Caco-2 (cell line): ENCODE results near the gene CDKN3. TPM values are rescaled to one million over a fixed set of nuclear protein-coding genes. Genes with fewer than 3 reads are reported as not detected.

Experiments used
- BruUV-seq: library from RNA; stranded (reverse); fragments of 400-500 nt; replicated peaks from 2 replicates; lab custom pipeline; 2021; lab: Mats Ljungman, UMichigan
- CTCF ChIA-PET: fragments of 300-600 bp; sonication (Branson Sonifier 250); formaldehyde crosslinking; loops from one replicate; lab custom pipeline; 2022; ENCODE audit warnings: antibody characterized with exemption; lab: Charles Lee
- POLR2A ChIA-PET: fragments of 300-600 bp; sonication (Branson Sonifier 250); formaldehyde crosslinking; loops from one replicate; lab custom pipeline; 2022; ENCODE audit warnings: antibody characterized with exemption; lab: Charles Lee
- DNase-seq, 2 experiments: peaks; one replicate each; pipeline versions ENCODE4 v3.0.0 to v3.0.0-alpha.2; 2020 to 2022
- H3K27me3 ChIP-seq: replicated peaks from 2 replicates; pipeline ENCODE4 v1.6.0; 2011; ENCODE audit warnings: low read length; ENCODE audit not compliant: control insufficient read depth, insufficient read depth
- H3K36me3 ChIP-seq: 2 replicates; pipeline ENCODE4 v1.5.1; 2011; ENCODE audit warnings: low read length; ENCODE audit not compliant: control insufficient read depth, insufficient read depth
- H3K4me1 ChIP-seq: fragments of 250-450 bp; sonication (Bioruptor Pico); 2 replicates; pipeline ENCODE4 v1.5.1; 2020; ENCODE audit warnings: mild to moderate bottlenecking
- H3K4me3 ChIP-seq: 2 replicates; pipeline ENCODE4 v1.5.1; 2011; ENCODE audit warnings: low read depth, mild to moderate bottlenecking, control low read depth, low read length
- H3K9me3 ChIP-seq: fragments of 250-450 bp; sonication (Bioruptor Pico); 2 replicates; pipeline ENCODE4 v1.5.1; 2020; ENCODE audit warnings: mild to moderate bottlenecking, moderate library complexity
- H3K27ac Mint-ChIP-seq: one replicate; pipeline ENCODE4 v1.8.0; 2022; ENCODE audit warnings: mixed read lengths; ENCODE audit not compliant: unreplicated experiment
- H3K27me3 Mint-ChIP-seq: one replicate; pipeline ENCODE4 v1.8.0; 2022; ENCODE audit warnings: mixed read lengths; ENCODE audit not compliant: insufficient read depth, unreplicated experiment
- H3K36me3 Mint-ChIP-seq: one replicate; pipeline ENCODE4 v1.8.0; 2022; ENCODE audit warnings: mild to moderate bottlenecking, mixed read lengths; ENCODE audit not compliant: insufficient read depth, unreplicated experiment
- H3K4me1 Mint-ChIP-seq: one replicate; pipeline ENCODE4 v1.8.0; 2022; ENCODE audit warnings: low read depth, mixed read lengths; ENCODE audit not compliant: unreplicated experiment
- H3K4me3 Mint-ChIP-seq: one replicate; pipeline ENCODE4 v1.8.0; 2022; ENCODE audit warnings: mild to moderate bottlenecking, moderate library complexity, mixed read lengths; ENCODE audit not compliant: unreplicated experiment
- H3K9me3 Mint-ChIP-seq: one replicate; pipeline ENCODE4 v1.8.0; 2022; ENCODE audit warnings: mixed read lengths; ENCODE audit not compliant: unreplicated experiment
- intact Hi-C: fragments of 100-400 bp; cut with micrococcal nuclease; formaldehyde crosslinking; loops from one replicate; pipeline ENCODE4 v1.10.0; 2022; ENCODE audit not compliant: unreplicated experiment
- total RNA-seq: library from RNA; stranded (reverse); gene quantifications from 2 replicates; pipeline ENCODE4 v1.2.3, GENCODE V29; 2022
- TF ChIP-seq, protein P1 (sequence below), 2 experiments: fragments of 200-600 bp in 1 of 2; IDR thresholded peaks; 1 replicate in 1 of 2; 2 replicates in 1 of 2; pipeline versions ENCODE4 v1.5.1 to v1.8.0; 2011 to 2022; ENCODE audit warnings: antibody characterized with exemption in 1 of 2, control low read depth in 1 of 2, inconsistent platforms in 1 of 2, low read depth in 1 of 2, low read length in 1 of 2, mild to moderate bottlenecking in 1 of 2, moderate library complexity in 1 of 2; ENCODE audit not compliant: insufficient read depth in 1 of 2, severe bottlenecking in 1 of 2, unreplicated experiment in 1 of 2

Gene CDKN3
- total RNA-seq, 1 experiment from 2014 or later: 83.0 TPM

DNA sequence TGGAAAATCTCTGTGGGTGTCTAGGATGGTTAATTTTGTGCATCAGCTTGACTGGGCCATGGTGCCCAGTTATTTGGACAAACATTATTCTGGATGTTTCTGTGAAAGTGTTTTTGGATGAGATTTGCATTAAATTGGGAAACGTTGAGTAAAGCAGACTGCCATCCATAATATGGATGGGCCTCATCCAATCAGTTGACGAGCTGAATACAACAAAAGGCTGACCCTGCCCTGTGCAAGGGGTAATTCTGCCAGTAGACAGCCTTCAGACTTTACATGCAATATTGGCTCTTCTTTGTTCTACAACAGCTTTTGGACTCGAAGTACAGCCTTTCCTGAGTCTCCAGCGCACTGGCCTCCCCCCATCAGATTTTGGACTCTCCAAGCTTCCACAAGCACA, 1.5 kb upstream of the CDKN3 start:
- no TSS peak for BruUV-seq
- Histone ChIP-seq H3K27me3 (no peaks in the 10 kb centered on the region), H3K4me3 (no peak overlapping the region), H3K9me3 (no peaks in the 10 kb centered on the region), H3K36me3 (no peaks in the 10 kb centered on the region), H3K4me1 (peaks cover 9% of the 10 kb centered on the region)
- Mint-ChIP-seq H3K9me3 (no peaks in the 10 kb centered on the region), H3K27ac (no peak overlapping the region), H3K4me1 (peaks cover 15% of the 10 kb centered on the region), H3K4me3 (no peak overlapping the region), H3K36me3 (peaks cover 8% of the 10 kb centered on the region), H3K27me3 (no peaks in the 10 kb centered on the region)
- TF ChIP-seq, protein P1, sequence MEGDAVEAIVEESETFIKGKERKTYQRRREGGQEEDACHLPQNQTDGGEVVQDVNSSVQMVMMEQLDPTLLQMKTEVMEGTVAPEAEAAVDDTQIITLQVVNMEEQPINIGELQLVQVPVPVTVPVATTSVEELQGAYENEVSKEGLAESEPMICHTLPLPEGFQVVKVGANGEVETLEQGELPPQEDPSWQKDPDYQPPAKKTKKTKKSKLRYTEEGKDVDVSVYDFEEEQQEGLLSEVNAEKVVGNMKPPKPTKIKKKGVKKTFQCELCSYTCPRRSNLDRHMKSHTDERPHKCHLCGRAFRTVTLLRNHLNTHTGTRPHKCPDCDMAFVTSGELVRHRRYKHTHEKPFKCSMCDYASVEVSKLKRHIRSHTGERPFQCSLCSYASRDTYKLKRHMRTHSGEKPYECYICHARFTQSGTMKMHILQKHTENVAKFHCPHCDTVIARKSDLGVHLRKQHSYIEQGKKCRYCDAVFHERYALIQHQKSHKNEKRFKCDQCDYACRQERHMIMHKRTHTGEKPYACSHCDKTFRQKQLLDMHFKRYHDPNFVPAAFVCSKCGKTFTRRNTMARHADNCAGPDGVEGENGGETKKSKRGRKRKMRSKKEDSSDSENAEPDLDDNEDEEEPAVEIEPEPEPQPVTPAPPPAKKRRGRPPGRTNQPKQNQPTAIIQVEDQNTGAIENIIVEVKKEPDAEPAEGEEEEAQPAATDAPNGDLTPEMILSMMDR (IDR thresholded peaks at IDR 0.05; ENCODE audit: insufficient read depth in 1 of 2, low read depth in 1 of 2, low read length in 1 of 2, severe bottlenecking in 1 of 2, unreplicated experiment in 1 of 2): no peak
- ChIA-PET CTCF (interaction anchor here (1.8 to 3.4 kb wide), 3 partner anchors 8 to 29 kb away, joined by 7 to 30 read pairs (median 17); no protein-coding TSS in a partner anchor), POLR2A (no interaction called here)
- intact Hi-C loops: no loop called here
- no peak for DNase-seq

DNA sequence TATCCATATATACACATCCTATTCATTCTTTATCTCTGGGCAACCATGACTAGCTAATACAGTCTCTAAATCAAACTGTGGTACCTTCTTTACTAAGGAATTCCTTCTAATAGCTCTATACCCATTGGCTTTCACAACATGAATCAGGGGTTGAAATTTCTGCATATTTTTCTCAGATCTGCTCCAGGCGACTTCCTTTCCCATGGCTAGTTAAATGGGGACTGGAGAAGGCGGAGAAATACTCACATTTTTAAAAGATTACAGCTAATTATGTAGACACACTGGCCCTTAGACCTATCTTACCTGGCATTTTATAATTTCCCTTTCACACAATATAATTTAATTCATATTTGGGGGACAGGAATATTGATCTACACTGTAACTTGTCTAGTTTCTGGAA, 1.1 kb upstream of the CDKN3 start:
- TF ChIP-seq, protein P1 (IDR thresholded peaks at IDR 0.05; ENCODE audit: insufficient read depth in 1 of 2, low read depth in 1 of 2, low read length in 1 of 2, severe bottlenecking in 1 of 2, unreplicated experiment in 1 of 2): no peak
- peaks cover 9% of the 10 kb centered on the region for H3K4me1 ChIP-seq
- no peaks in the 10 kb centered on the region for H3K36me3 ChIP-seq
- no peaks in the 10 kb centered on the region for H3K27me3 ChIP-seq
- CTCF ChIA-PET: interaction anchor here (0.7 to 3.4 kb wide), 4 partner anchors 8 to 280 kb away, joined by 3 to 30 read pairs (median 12); no protein-coding TSS in a partner anchor
- no peak overlapping the region for H3K4me3 ChIP-seq
- no peaks in the 10 kb centered on the region for H3K9me3 ChIP-seq
- intact Hi-C loops: loop anchor here (1.0 to 2.0 kb wide), 3 partner anchors 25 to 45 kb away; partner anchors contain the start of gene CNIH1
- Mint-ChIP-seq H3K9me3 (no peaks in the 10 kb centered on the region), H3K27me3 (no peaks in the 10 kb centered on the region), H3K27ac (no peak overlapping the region), H3K36me3 (peaks cover 8% of the 10 kb centered on the region), H3K4me3 (no peak overlapping the region), H3K4me1 (peaks cover 15% of the 10 kb centered on the region)
- POLR2A ChIA-PET: interaction anchor here (1.9 kb wide), 1 partner anchor 42 kb away, joined by 8 read pairs; no protein-coding TSS in a partner anchor
- no TSS peak for BruUV-seq
- no peak for DNase-seq

DNA sequence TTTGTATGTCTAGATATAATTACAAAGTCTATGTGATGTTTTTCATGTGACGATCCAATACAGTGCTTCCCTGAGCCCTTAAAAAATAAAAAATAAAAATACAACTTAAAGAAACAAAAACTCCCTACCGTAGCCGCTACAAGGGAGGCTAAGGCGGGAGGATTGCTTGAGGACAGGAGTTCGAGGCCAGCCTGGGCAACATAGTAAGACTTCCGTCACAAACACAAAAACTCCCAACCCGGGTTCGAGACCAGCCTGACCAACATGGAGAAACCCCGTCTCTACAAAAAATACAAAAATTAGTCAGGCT, 669 bp upstream of the CDKN3 start:
- Histone ChIP-seq H3K9me3 (no peaks in the 10 kb centered on the region), H3K4me1 (peaks cover 9% of the 10 kb centered on the region), H3K27me3 (no peaks in the 10 kb centered on the region), H3K36me3 (no peaks in the 10 kb centered on the region), H3K4me3 (peak overlapping the region; percentile 55)
- POLR2A ChIA-PET: interaction anchor here (0.8 to 2.3 kb wide), 5 partner anchors 10 to 113 kb away, joined by 3 to 12 read pairs (median 8); no protein-coding TSS in a partner anchor
- Mint-ChIP-seq H3K4me3 (peak overlapping the region; percentile 82), H3K27ac (peak overlapping the region; percentile 83), H3K4me1 (peaks cover 15% of the 10 kb centered on the region), H3K9me3 (no peaks in the 10 kb centered on the region), H3K36me3 (peaks cover 8% of the 10 kb centered on the region), H3K27me3 (no peaks in the 10 kb centered on the region)
- intact Hi-C loops: loop anchor here (1.0 to 2.0 kb wide), 3 partner anchors 24 to 45 kb away; partner anchors contain the start of gene CNIH1
- TF ChIP-seq, protein P1 (IDR thresholded peaks at IDR 0.05; ENCODE audit: insufficient read depth in 1 of 2, low read depth in 1 of 2, low read length in 1 of 2, severe bottlenecking in 1 of 2, unreplicated experiment in 1 of 2): no peak
- no peak for DNase-seq
- BruUV-seq: TSS peak; percentile 97
- CTCF ChIA-PET: interaction anchor here (0.7 to 3.4 kb wide), 9 partner anchors 9 to 280 kb away, joined by 3 to 30 read pairs (median 6); partner anchors contain the start of gene CGRRF1
